Hepatocyte (in vitro differentiated cells): ENCODE data around the gene ENTHD1. TPM values are rescaled to one million over a fixed set of nuclear protein-coding genes. Genes with fewer than 3 reads are reported as not detected.

Source experiments
- DNase-seq: peaks from one replicate; pipeline ENCODE4 v3.0.0-alpha.2; 2016; ENCODE audit warnings: low spot score
- H2AFZ ChIP-seq: fragments of 200-600 bp; sonication (generic); 2 replicates; pipeline ENCODE4 v1.6.0; 2016; ENCODE audit warnings: antibody characterized with exemption, mild to moderate bottlenecking
- H3K27ac ChIP-seq: fragments of 200-600 bp; sonication (generic); 2 replicates; pipeline ENCODE4 v1.5.1; 2016; ENCODE audit warnings: mild to moderate bottlenecking
- H3K27me3 ChIP-seq: fragments of 200-600 bp; sonication (generic); 2 replicates; pipeline ENCODE4 v1.6.1; 2016
- H3K36me3 ChIP-seq: fragments of 200-600 bp; sonication (generic); replicated peaks from 2 replicates; pipeline ENCODE4 v1.5.1; 2016; ENCODE audit warnings: low read depth; ENCODE audit not compliant: insufficient read depth
- H3K4me1 ChIP-seq: fragments of 200-600 bp; sonication (generic); 2 replicates; pipeline ENCODE4 v1.5.1; 2016; ENCODE audit warnings: mild to moderate bottlenecking, moderate library complexity; ENCODE audit not compliant: insufficient read depth
- H3K4me2 ChIP-seq: fragments of 200-600 bp; sonication (generic); 2 replicates; pipeline ENCODE4 v1.6.0; 2016
- H3K4me3 ChIP-seq: fragments of 200-600 bp; sonication (generic); 2 replicates; pipeline ENCODE4 v1.5.1; 2016; ENCODE audit warnings: mild to moderate bottlenecking
- H3K79me2 ChIP-seq: fragments of 200-600 bp; sonication (generic); 2 replicates; pipeline ENCODE4 v1.6.0; 2017; ENCODE audit warnings: mild to moderate bottlenecking
- H3K9me2 ChIP-seq: fragments of 200-600 bp; sonication (generic); replicated peaks from 2 replicates; pipeline ENCODE4 v1.6.0; 2017; ENCODE audit warnings: mild to moderate bottlenecking; ENCODE audit not compliant: insufficient read depth
- H3K9me3 ChIP-seq: fragments of 200-600 bp; sonication (generic); 2 replicates; pipeline ENCODE4 v1.5.1; 2016; ENCODE audit warnings: low read depth, mild to moderate bottlenecking
- H4K20me1 ChIP-seq: fragments of 200-600 bp; sonication (generic); 2 replicates; pipeline ENCODE4 v1.6.0; 2016; ENCODE audit warnings: mild to moderate bottlenecking; ENCODE audit not compliant: insufficient read depth, poor library complexity, severe bottlenecking
- CTCF ChIP-seq: fragments of 200-600 bp; sonication (generic); IDR thresholded peaks from 2 replicates; pipeline ENCODE4 v1.5.1; 2016; ENCODE audit warnings: antibody characterized with exemption, mild to moderate bottlenecking; ENCODE audit not compliant: poor library complexity
- EZH2 ChIP-seq: fragments of 200-600 bp; sonication (generic); IDR thresholded peaks from 2 replicates; pipeline ENCODE4 v1.6.1; 2016; ENCODE audit warnings: antibody characterized with exemption, mild to moderate bottlenecking, borderline replicate concordance
- EZH2phosphoT487 ChIP-seq: fragments of 200-600 bp; sonication (generic); IDR thresholded peaks from one replicate; pipeline ENCODE4 v1.6.1; 2018; ENCODE audit warnings: antibody characterized with exemption, mild to moderate bottlenecking, low read depth, moderate library complexity; ENCODE audit not compliant: unreplicated experiment, severe bottlenecking
- WGBS: methylation state at CpG from one replicate; pipeline ENCODE4 v1.1.6; 2016; ENCODE audit warnings: low lambda C conversion rate; ENCODE audit errors: missing lambda C conversion rate; 5-methylcytosine and 5-hydroxymethylcytosine counted together
- polyA plus RNA-seq: library from polyadenylated mRNA; unstranded; fragments of >200 nt; fragmentation: Nextera tagmentation; extraction: Ambion mirVana; gene quantifications from 2 replicates; pipeline ENCODE4 v1.2.1, GENCODE V29; 2016
- total RNA-seq: library from RNA; depleted of rRNA; stranded (reverse); fragments of >200 nt; gene quantifications from 2 replicates; pipeline ENCODE4 v1.2.3, GENCODE V29; 2014

Gene ENTHD1
- total and polyA plus RNA-seq, 2 experiments from 2014 or later, result not detected

- no peaks in the 10 kb centered on the region for H3K9me2 ChIP-seq
- peaks cover 31% of the 10 kb centered on the region for H3K27me3 ChIP-seq
- WGBS, result 89% methylated on average over 2 of the region's 2 CpGs
- no peak overlapping the region for H3K4me2 ChIP-seq
- no peaks in the 10 kb centered on the region for H4K20me1 ChIP-seq
- no peaks in the 10 kb centered on the region for H3K4me1 ChIP-seq
- no peaks in the 10 kb centered on the region for H3K9me3 ChIP-seq
- H2AFZ ChIP-seq, result no peak overlapping the region
- no peak for TF ChIP-seq EZH2
- no peak for TF ChIP-seq EZH2phosphoT487
- TF ChIP-seq CTCF, result no peak
- no peak overlapping the region for H3K27ac ChIP-seq
- no peaks in the 10 kb centered on the region for H3K36me3 ChIP-seq
- DNase-seq, result no peak
- no peaks in the 10 kb centered on the region for H3K79me2 ChIP-seq
- H3K4me3 ChIP-seq, result no peak overlapping the region
Observed at GRCh38 chr22:39898997-39899396, 5.4 kb upstream of the ENTHD1 start.

GRCh38 chr22:39897841-39898240, 4.3 kb upstream of the ENTHD1 start:
- TF ChIP-seq EZH2 (no peak), EZH2phosphoT487 (no peak), CTCF (no peak)
- Histone ChIP-seq H3K4me2 (no peak overlapping the region), H3K4me1 (no peaks in the 10 kb centered on the region), H4K20me1 (no peaks in the 10 kb centered on the region), H3K9me3 (no peaks in the 10 kb centered on the region), H3K4me3 (no peak overlapping the region), H2AFZ (no peak overlapping the region), H3K27me3 (peaks cover 31% of the 10 kb centered on the region), H3K27ac (no peak overlapping the region), H3K79me2 (no peaks in the 10 kb centered on the region), H3K36me3 (no peaks in the 10 kb centered on the region), H3K9me2 (no peaks in the 10 kb centered on the region)
- 90% methylated on average over 3 of the region's 3 CpGs for WGBS
- DNase-seq, result no peak

GRCh38 chr22:39896313-39896996, 2.9 kb upstream of the ENTHD1 start:
- DNase-seq, result no peak
- H3K36me3 ChIP-seq, result no peaks in the 10 kb centered on the region
- H2AFZ ChIP-seq, result no peak overlapping the region
- no peaks in the 10 kb centered on the region for H3K9me2 ChIP-seq
- TF ChIP-seq EZH2phosphoT487, result no peak
- peaks cover 19% of the 10 kb centered on the region for H3K27me3 ChIP-seq
- H4K20me1 ChIP-seq, result no peaks in the 10 kb centered on the region
- no peak overlapping the region for H3K4me2 ChIP-seq
- no peaks in the 10 kb centered on the region for H3K79me2 ChIP-seq
- H3K27ac ChIP-seq, result no peak overlapping the region
- H3K4me1 ChIP-seq, result no peaks in the 10 kb centered on the region
- H3K9me3 ChIP-seq, result no peaks in the 10 kb centered on the region
- 95% methylated on average over 6 of the region's 6 CpGs for WGBS
- no peak overlapping the region for H3K4me3 ChIP-seq

- Histone ChIP-seq H3K4me3 (no peak overlapping the region), H4K20me1 (no peaks in the 10 kb centered on the region), H3K9me2 (no peaks in the 10 kb centered on the region), H3K27ac (no peak overlapping the region), H3K9me3 (no peaks in the 10 kb centered on the region), H3K4me2 (no peak overlapping the region), H3K27me3 (peaks cover 14% of the 10 kb centered on the region), H3K4me1 (no peaks in the 10 kb centered on the region), H2AFZ (no peak overlapping the region), H3K79me2 (no peaks in the 10 kb centered on the region), H3K36me3 (no peaks in the 10 kb centered on the region)
- TF ChIP-seq CTCF (no peak), EZH2phosphoT487 (no peak), EZH2 (no peak)
- DNase-seq, result no peak
- WGBS, result 95% methylated on average over 1 of the region's 1 CpG
Observed at GRCh38 chr22:39895682-39896081, 2.1 kb upstream of the ENTHD1 start.
